HUES48 (cell line): Measurements from ENCODE around the gene CAMSAP1.

Experiments used
- H3K27ac ChIP-seq: one replicate; pipeline ENCODE4 v1.7.0; 2013; ENCODE audit warnings: low read depth, low read length, inconsistent platforms
- H3K27me3 ChIP-seq: 2 replicates; pipeline ENCODE4 v1.6.1; 2013; ENCODE audit warnings: mild to moderate bottlenecking, low read length; ENCODE audit not compliant: control insufficient read depth, insufficient read depth
- H3K36me3 ChIP-seq: 2 replicates; pipeline ENCODE4 v1.6.1; 2013; ENCODE audit warnings: low read length; ENCODE audit not compliant: control insufficient read depth, insufficient read depth
- H3K4me1 ChIP-seq: 2 replicates; pipeline ENCODE4 v1.6.1; 2013; ENCODE audit warnings: mild to moderate bottlenecking, low read length; ENCODE audit not compliant: control insufficient read depth, insufficient read depth
- H3K4me3 ChIP-seq: 2 replicates; pipeline ENCODE4 v1.5.1; 2013; ENCODE audit warnings: mild to moderate bottlenecking, low read depth, low read length
- H3K9ac ChIP-seq: 2 replicates; pipeline ENCODE4 v1.6.1; 2013; ENCODE audit warnings: mild to moderate bottlenecking, low read depth, low read length, moderate library complexity
- H3K9me3 ChIP-seq: 2 replicates; pipeline ENCODE4 v1.6.1; 2013; ENCODE audit warnings: low read length; ENCODE audit not compliant: control insufficient read depth, insufficient read depth

The CAMSAP1 gene

DNA sequence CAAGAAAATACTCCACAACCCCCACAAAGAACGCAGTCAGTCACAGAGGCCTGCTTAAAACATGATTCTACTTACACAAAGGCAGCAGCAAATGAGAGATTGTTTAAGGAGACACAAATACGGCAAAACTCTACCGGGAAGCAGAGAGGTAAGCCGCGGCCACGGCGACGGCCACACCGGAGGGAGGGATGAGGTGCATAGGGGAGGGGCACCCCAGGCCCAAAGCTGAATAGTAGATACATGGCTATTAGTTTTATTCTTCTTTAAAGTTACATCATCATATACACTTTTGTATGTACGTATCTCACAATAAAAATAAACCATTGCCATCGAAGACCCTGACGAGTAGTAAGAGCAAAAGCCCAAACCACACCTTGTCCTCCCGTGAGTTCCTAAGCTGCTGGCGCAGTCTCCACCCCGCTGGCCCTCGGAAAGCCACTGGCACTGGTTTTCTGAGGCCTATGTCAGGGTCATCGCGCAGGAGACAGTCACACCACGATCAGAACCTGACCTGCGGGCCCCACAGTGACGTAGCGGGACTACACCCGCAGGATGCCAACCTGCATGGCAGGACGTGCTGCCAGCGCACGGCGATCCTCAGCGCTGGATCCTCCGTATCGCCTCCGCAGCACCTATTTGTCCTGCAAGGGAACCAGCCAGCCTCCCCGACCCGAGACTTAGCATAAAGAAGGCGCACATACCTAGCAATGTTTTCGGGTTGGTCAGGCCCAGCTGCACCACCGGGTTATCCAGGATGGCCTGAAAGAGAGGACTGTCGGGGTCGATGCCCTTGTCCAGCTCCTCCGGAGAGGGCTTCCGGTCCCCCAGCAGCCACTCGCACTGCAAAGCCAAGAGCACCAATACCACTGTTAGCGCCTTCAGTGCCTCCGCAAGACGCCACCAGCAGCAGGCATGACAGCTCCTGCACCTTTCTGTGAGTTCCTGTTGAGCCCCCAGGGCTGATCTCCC is 30.5 kb upstream of the CAMSAP1 start:
- H3K4me1 ChIP-seq, result no peaks in the 10 kb centered on the region
- no peak overlapping the region for H3K9ac ChIP-seq
- H3K4me3 ChIP-seq, result no peak overlapping the region
- H3K27me3 ChIP-seq, result no peaks in the 10 kb centered on the region
- peaks cover 11% of the 10 kb centered on the region; the same call in 1 of the 2 replicates for H3K9me3 ChIP-seq
- H3K36me3 ChIP-seq, result peaks cover 60% of the 10 kb centered on the region
- H3K27ac ChIP-seq, result no peak overlapping the region

DNA sequence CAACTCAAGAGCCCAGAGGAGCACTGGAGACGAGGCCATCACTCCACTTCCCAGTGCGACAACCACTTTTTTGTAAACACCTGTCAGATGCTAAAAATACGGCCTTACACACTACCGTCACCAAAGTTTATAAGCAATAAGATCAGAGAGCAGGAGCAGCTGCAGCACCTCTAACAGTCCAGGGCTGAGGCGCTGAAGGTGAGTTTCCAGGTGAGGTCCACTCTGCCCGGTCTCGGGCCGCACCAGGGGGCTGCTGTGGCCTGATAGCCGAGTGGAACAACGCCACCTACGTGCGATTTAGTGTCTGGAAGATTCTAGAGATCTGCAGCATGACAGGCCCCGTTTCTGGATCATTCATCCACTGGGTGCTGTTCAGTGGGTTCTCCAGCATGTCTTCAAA is 25.8 kb upstream of the CAMSAP1 start:
- Histone ChIP-seq H3K36me3 (peaks cover 58% of the 10 kb centered on the region), H3K27ac (no peak overlapping the region)

DNA sequence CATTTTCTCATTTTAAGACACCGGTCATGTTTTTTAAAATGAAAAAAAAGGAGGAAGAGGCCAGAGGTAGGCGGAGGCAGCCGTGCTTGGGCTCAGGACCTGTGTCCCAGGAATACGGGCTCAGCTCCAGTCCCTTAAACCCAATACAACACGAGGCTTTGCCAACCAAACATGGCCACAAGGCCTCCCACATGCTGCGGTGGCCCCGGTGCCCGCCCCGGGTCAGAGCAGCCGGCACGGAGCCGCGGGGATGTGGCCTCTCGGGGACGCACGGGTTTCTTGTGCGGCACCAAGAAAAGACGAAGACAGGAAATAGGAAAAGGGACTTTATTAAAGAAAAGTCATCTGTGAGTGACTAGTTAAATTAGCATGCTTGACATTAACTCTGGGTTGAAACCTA is 25.3 kb upstream of the CAMSAP1 start:
- Histone ChIP-seq H3K27ac (no peak overlapping the region), H3K9me3 (peaks cover 11% of the 10 kb centered on the region; the same call in 1 of the 2 replicates), H3K4me3 (no peak overlapping the region), H3K9ac (no peak overlapping the region), H3K36me3 (peaks cover 53% of the 10 kb centered on the region), H3K27me3 (no peaks in the 10 kb centered on the region), H3K4me1 (no peaks in the 10 kb centered on the region)

More for the DNA sequence above, 25.8 kb upstream of the CAMSAP1 start:
- H3K9ac ChIP-seq, result no peak overlapping the region
- no peaks in the 10 kb centered on the region for H3K27me3 ChIP-seq
- peaks cover 11% of the 10 kb centered on the region; the same call in 1 of the 2 replicates for H3K9me3 ChIP-seq
- no peaks in the 10 kb centered on the region for H3K4me1 ChIP-seq
- no peak overlapping the region for H3K4me3 ChIP-seq

DNA sequence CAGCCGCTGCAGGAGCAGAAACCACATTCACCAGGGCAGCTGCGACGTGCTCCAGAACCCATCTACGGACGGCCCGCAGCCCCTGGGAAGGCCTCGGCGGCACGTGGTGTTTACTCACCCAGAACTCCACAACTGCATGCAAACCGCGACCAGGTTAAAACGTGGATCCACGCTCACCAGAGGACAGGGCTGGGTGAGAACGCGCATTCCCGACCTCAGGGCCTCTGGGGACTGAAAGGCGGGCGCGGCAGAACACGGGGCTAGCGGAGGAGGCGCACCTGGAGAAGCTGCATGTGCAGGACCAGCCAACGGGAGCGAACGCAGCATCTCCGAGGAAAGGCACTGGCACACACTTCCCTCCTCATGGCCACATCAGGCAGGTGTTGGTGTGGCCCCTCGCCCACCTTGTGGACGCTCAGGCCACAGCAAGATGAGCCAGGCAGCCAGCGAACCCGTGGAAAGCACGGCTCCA is 24.0 kb upstream of the CAMSAP1 start:
- Histone ChIP-seq H3K9me3 (peaks cover 4% of the 10 kb centered on the region; the same call in 1 of the 2 replicates), H3K36me3 (peaks cover 47% of the 10 kb centered on the region), H3K27me3 (no peaks in the 10 kb centered on the region), H3K9ac (no peak overlapping the region), H3K27ac (no peak overlapping the region), H3K4me1 (no peaks in the 10 kb centered on the region), H3K4me3 (no peak overlapping the region)

DNA sequence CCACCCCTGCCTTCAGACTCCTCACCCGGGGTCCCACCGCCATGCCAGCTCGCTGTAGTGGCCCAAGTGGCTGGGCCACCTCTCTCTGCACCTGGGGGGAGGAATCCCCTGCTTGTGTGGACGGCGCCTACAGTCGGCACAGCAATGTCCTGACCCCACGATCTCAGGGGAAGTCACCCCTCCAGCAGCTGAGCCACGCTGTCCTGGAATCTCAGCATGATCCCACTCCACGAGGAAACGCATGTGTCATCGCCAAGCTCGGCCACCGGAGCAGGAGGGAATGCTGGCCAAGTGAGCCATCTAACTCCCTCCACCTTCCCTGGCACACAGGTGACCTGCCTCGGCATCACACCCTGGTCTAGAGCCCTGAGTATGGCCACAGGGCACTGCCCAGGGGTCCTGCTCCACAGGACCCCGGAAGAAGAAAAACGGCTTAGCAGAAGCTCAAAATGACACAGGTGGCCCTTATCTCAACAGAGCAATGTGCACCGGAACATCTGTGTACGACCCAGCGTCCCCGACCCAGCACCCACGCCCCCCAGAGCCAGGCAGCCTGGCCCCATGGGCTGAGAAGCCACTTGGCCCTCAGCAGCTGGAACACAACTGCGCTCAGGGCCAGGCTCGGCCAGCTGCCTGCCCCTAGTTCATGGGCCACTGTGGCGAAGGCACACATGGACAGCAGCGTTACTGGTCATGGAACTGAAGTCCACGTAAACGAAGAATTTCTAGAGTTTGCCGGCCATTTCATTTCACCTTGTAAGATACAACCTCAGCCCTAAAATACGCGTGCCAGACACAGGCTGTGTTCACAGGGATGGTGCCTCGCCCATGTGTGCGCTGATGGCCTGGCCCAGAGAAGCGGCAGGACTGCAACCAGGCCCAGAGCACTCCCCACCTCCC is 23.4 kb upstream of the CAMSAP1 start:
- peaks cover 42% of the 10 kb centered on the region for H3K36me3 ChIP-seq

DNA sequence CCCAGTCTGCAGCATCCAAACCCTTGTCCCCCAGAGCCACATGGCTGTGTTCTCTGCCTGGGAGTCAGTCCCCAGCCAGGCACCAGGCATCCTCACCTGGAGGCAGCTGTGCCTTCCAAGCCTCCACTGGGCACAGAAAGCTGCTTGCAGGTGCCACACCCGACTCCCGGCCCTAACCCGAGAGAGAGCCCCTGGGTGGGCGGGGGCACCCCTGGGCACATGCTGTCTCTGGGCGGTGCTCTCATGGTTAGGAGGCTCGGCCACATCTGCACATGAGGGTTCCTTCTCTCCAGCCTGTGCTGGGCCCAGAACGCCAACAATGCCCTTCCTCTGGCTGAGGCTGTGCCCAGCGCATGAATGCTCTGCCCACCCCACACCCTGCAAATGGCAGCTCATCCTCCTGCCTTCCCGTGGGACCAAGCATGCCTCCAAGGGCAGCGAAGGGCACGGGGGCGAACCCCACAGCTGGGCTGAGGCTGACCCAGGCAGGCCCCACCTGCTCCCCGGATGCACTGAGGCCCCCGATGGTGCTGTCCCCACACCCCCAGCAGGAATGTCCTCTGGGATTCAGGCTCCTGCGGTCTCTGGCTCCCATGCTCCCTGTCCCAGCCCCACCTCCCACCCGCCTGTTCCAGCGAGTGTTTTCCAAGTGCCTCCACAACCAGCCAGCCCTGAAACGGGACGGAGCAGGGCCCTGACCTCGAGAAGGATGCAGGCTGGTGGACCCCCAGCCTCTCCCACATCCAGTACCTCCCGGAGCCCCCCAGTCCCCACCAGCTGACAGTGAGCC is 22.5 kb upstream of the CAMSAP1 start:
- Histone ChIP-seq H3K4me3 (no peak overlapping the region), H3K4me1 (no peaks in the 10 kb centered on the region), H3K27ac (no peak overlapping the region), H3K27me3 (no peaks in the 10 kb centered on the region), H3K9ac (no peak overlapping the region), H3K9me3 (no peaks in the 10 kb centered on the region), H3K36me3 (peaks cover 34% of the 10 kb centered on the region)

More for the DNA sequence above, 23.4 kb upstream of the CAMSAP1 start:
- H3K4me3 ChIP-seq, result no peak overlapping the region
- no peak overlapping the region for H3K9ac ChIP-seq
- H3K9me3 ChIP-seq, result no peaks in the 10 kb centered on the region
- H3K4me1 ChIP-seq, result no peaks in the 10 kb centered on the region
- no peak overlapping the region for H3K27ac ChIP-seq
- H3K27me3 ChIP-seq, result no peaks in the 10 kb centered on the region

DNA sequence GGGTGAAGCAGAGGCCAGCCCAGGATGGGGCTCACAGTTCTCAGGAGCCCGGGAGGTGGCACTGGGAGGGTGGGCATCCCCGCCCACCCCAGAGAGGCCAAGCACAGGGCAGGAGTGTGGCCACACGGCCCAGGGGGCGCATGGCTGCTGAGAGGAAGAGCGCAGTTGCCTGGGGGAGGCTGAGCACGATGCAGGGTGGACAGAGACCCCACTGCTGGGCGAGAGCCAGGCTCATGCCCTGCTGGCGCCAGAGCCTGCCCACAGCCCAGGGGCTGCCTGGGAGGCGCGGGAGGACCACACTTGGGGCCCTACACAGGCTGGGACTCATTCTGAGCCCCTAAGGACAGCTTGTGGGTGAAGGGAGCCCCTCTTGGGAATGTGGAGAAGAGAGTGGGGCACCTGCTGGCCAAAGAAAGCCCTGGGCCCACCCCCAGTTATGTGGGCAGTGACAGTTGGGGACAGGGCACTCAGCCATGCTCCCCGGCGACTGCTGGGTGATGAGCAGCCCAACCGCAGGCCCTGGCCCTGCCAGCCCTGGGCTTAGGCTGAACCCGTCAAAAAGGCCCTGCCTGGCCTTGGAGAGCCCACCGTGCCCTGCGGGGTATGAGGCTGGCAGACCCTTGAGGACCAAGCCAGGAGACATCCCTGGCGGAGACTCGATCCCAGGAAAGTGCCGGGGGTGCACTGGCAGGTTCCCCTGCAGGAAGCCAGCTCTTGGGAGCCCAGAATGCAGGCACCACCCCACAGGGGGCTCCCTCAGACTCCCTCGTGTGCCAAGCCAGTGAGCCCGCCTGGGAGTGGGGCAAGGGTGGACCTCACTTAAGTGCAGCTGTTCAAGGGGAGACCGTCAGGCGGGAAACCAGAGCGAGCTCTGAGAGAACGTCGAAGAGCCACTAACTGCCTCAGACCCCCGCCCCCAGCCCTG is 21.6 kb upstream of the CAMSAP1 start:
- peaks cover 30% of the 10 kb centered on the region for H3K36me3 ChIP-seq
- no peak overlapping the region for H3K9ac ChIP-seq
- no peak overlapping the region for H3K27ac ChIP-seq
- H3K9me3 ChIP-seq, result no peaks in the 10 kb centered on the region
- no peaks in the 10 kb centered on the region for H3K27me3 ChIP-seq
- no peaks in the 10 kb centered on the region for H3K4me1 ChIP-seq
- H3K4me3 ChIP-seq, result no peak overlapping the region

DNA sequence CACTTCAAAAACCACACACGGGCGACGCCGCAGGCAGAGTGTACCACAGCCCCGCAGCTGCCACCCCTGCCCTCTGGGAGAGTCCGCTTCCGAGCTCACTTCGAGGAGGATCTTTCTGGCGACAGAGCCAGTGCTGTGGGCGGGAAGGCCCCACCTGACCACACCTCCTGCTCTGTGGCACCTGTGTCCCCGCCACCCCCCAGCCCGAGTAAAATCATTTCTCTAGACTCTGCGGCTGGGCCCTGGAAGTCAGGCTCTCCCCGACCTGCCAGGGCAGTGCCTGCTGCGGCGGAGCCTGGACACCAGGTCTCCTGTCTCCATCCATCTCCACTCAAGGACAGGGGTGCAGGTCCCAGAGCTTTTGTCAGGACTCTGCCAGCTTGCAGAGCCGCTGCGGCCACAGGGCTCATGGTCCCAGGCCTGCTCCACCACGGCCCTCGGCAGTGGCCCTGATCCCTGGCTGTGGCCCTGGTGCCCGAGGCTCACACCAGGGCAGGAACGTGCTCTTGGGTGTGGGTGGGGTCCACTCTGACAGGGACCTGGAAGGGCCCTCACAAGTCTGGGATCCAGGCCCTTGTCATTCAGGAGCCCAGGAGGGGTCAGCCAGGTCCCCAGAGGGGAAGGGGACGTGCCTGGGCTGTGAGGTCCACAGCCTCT is 20.9 kb upstream of the CAMSAP1 start:
- H3K27me3 ChIP-seq, result no peaks in the 10 kb centered on the region
- H3K4me1 ChIP-seq, result no peaks in the 10 kb centered on the region
- no peak overlapping the region for H3K27ac ChIP-seq
- no peak overlapping the region for H3K4me3 ChIP-seq
- no peak overlapping the region for H3K9ac ChIP-seq
- H3K36me3 ChIP-seq, result peaks cover 25% of the 10 kb centered on the region
- H3K9me3 ChIP-seq, result no peaks in the 10 kb centered on the region

DNA sequence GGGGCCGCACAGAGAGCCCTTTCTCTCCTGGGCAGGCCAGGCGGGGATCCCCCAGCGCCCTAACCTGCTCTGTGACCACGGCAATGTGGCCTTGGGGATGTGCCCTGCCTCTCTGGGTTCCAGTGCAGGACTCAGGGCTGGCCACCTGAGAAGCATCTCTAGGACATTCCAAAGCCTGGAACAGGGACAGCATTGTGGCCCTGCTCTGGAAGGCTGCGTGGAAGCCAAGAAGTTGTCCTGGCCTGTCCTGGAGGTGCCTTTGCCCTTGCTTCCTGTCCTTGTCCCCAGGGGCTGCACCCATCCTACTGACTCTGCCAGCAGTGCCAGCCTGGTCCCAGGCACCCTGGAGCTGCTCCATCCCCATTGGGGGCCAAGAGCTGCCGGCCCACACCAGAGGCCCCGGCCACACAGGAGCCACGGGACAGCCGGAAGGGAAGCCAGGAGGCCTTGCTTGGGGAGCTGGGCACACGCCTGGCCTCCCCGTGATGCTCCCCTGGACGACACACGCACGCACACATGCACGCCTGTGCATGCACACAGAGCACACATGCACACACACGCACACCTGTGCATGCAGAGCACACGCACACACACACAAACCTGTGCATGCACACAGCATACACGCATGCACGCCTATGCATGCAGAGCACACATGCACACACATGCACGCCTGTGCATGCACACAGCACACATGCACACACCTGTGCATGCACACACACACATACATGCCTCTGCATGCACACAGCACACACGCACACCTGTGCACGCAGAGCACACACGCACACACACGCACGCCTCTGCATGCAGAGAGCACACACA is 20.1 kb upstream of the CAMSAP1 start:
- no peaks in the 10 kb centered on the region for H3K4me1 ChIP-seq
- no peak overlapping the region for H3K27ac ChIP-seq
- peaks cover 17% of the 10 kb centered on the region; the same call in 1 of the 2 replicates for H3K36me3 ChIP-seq
- no peak overlapping the region for H3K9ac ChIP-seq
- no peaks in the 10 kb centered on the region for H3K9me3 ChIP-seq
- no peak overlapping the region for H3K4me3 ChIP-seq
- no peaks in the 10 kb centered on the region for H3K27me3 ChIP-seq
